ENCODE results near the gene PSAP. TPM values are rescaled to one million over a fixed set of nuclear protein-coding genes. Genes with fewer than 3 reads are reported as not detected.

The PSAP gene
- total and polyA plus RNA-seq, 8 donors, result 225 to 781 (median 358) TPM

GRCh38 chr10:71814922-71815411 lies 36.1 kb downstream of the PSAP start:
- FAIRE-seq (no peak), ATAC-seq (no peak), DNase-seq (peak in 1 of 6 donors; percentile 66)
- Histone ChIP-seq H3K36me3 (peaks cover 14 to 49% (median 32%) of the 10 kb centered on the region in 3 donors), H3K4me3 (no peak overlapping the region), H3K27me3 (no peaks in the 10 kb centered on the region), H3K4me1 (no peaks in the 10 kb centered on the region), H3K27ac (no peak overlapping the region), H3K9me3 (no peaks in the 10 kb centered on the region)
- WGBS, 2 donors, result 94% methylated on average over 26 of the region's 26 CpGs
- intact Hi-C loops (cut with DNase I), result loop anchor here in 1 of 3 donors (10.0 kb wide), 1 partner anchor 430 kb away; no protein-coding TSS in a partner anchor
- TF ChIP-seq, protein P1, sequence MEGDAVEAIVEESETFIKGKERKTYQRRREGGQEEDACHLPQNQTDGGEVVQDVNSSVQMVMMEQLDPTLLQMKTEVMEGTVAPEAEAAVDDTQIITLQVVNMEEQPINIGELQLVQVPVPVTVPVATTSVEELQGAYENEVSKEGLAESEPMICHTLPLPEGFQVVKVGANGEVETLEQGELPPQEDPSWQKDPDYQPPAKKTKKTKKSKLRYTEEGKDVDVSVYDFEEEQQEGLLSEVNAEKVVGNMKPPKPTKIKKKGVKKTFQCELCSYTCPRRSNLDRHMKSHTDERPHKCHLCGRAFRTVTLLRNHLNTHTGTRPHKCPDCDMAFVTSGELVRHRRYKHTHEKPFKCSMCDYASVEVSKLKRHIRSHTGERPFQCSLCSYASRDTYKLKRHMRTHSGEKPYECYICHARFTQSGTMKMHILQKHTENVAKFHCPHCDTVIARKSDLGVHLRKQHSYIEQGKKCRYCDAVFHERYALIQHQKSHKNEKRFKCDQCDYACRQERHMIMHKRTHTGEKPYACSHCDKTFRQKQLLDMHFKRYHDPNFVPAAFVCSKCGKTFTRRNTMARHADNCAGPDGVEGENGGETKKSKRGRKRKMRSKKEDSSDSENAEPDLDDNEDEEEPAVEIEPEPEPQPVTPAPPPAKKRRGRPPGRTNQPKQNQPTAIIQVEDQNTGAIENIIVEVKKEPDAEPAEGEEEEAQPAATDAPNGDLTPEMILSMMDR (IDR thresholded peaks at IDR 0.05), result no peak

- Histone ChIP-seq H3K27me3 (no peaks in the 10 kb centered on the region), H3K27ac (no peak overlapping the region), H3K4me3 (no peak overlapping the region), H3K9me3 (no peaks in the 10 kb centered on the region), H3K36me3 (peaks cover 0 to 30% (median 21%) of the 10 kb centered on the region in 3 donors), H3K4me1 (no peaks in the 10 kb centered on the region)
- TF ChIP-seq, protein P1 (IDR thresholded peaks at IDR 0.05), result no peak
- no peak for FAIRE-seq
- WGBS, 2 donors, result 33 to 39% methylated on average over 9 to 11 of the region's 11 CpGs
- intact Hi-C loops (cut with DNase I), result loop anchor here in 1 of 3 donors (10.0 kb wide), 1 partner anchor 428 kb away; no protein-coding TSS in a partner anchor
- ATAC-seq, result peak; percentile 19 to 29 (median 24)
- DNase-seq, result no peak
These were observed 38.0 kb downstream of the PSAP start for GRCh38 chr10:71812913-71813590.

- Histone ChIP-seq H3K4me3 (no peak overlapping the region), H3K27ac (no peak overlapping the region), H3K36me3 (peaks cover 0 to 22% (median 14%) of the 10 kb centered on the region in 3 donors), H3K9me3 (no peaks in the 10 kb centered on the region), H3K4me1 (no peaks in the 10 kb centered on the region), H3K27me3 (no peaks in the 10 kb centered on the region)
- no peak for FAIRE-seq
- WGBS, 2 donors, result 23 to 26% methylated on average over 22 of the region's 22 CpGs
- TF ChIP-seq, protein P1 (IDR thresholded peaks at IDR 0.05), result peak; percentile 62 to 77 (median 72)
- intact Hi-C loops (cut with DNase I), result loop anchor here in 1 of 3 donors (10.0 kb wide), 1 partner anchor 427 kb away; no protein-coding TSS in a partner anchor
- peak; percentile 74 to 90 (median 86) for ATAC-seq
- DNase-seq, result peak; percentile 49 to 91 (median 73)
These were observed 38.8 kb downstream of the PSAP start for GRCh38 chr10:71812016-71812912.

DNA sequence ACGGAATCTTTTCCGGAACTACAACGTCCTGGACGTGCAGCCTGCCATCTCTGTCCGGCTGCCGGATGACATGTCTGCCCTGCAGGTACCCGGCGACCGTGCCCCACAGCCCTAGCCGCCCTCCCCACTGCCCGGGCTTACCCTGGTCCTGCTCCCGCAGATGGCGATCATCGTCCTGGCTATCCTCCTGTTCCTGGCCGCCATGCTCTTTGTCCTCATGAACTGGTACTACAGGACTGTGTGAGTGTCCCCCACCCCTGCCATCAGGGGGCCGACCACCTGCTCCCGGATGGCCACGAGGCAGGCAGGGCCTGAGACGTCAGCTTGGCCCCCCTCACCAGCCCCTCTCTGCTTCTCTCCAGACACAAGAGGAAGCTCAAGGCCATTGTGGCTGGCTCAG lies 39.7 kb downstream of the PSAP start:
- DNase-seq (peak in 1 of 6 donors; percentile 74), FAIRE-seq (no peak), ATAC-seq (no peak)
- Histone ChIP-seq H3K4me3 (no peak overlapping the region), H3K27me3 (no peaks in the 10 kb centered on the region), H3K27ac (no peak overlapping the region), H3K4me1 (peaks cover 0 to 3% (median 0%) of the 10 kb centered on the region in 3 donors), H3K9me3 (no peaks in the 10 kb centered on the region), H3K36me3 (peaks cover 0 to 15% (median 4%) of the 10 kb centered on the region in 3 donors)
- TF ChIP-seq, protein P1 (IDR thresholded peaks at IDR 0.05), result no peak
- 75 to 79% methylated on average over 19 of the region's 19 CpGs for WGBS, 2 donors
- intact Hi-C loops (cut with DNase I), result loop anchor here in 1 of 3 donors (10.0 kb wide), 1 partner anchor 427 kb away; no protein-coding TSS in a partner anchor

Data from pancreas (tissue), 10 donors.